ENCODE measurements around the gene AZU1. TPM values are rescaled to one million over a fixed set of nuclear protein-coding genes. Genes with fewer than 3 reads are reported as not detected.

Gene AZU1
- 0.41 TPM in 1 of 2 replicates, not detected in the other for total RNA-seq (ENCODE audit: low replicate concordance)
- long read RNA-seq: 0 reads

- Mint-ChIP-seq H3K9me3 (no peaks in the 10 kb centered on the region), H3K36me3 (no peaks in the 10 kb centered on the region), H3K27me3 (no peaks in the 10 kb centered on the region), H3K27ac (no peak within 1 kb of the TSS), H3K4me3 (no peak within 1 kb of the TSS), H3K4me1 (ENCODE audit: unreplicated experiment) (no peaks in the 10 kb centered on the region)
- no peak for DNase-seq (ENCODE audit: extremely low spot score, unreplicated experiment)
- TF ChIP-seq, protein P1, sequence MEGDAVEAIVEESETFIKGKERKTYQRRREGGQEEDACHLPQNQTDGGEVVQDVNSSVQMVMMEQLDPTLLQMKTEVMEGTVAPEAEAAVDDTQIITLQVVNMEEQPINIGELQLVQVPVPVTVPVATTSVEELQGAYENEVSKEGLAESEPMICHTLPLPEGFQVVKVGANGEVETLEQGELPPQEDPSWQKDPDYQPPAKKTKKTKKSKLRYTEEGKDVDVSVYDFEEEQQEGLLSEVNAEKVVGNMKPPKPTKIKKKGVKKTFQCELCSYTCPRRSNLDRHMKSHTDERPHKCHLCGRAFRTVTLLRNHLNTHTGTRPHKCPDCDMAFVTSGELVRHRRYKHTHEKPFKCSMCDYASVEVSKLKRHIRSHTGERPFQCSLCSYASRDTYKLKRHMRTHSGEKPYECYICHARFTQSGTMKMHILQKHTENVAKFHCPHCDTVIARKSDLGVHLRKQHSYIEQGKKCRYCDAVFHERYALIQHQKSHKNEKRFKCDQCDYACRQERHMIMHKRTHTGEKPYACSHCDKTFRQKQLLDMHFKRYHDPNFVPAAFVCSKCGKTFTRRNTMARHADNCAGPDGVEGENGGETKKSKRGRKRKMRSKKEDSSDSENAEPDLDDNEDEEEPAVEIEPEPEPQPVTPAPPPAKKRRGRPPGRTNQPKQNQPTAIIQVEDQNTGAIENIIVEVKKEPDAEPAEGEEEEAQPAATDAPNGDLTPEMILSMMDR (conservative IDR thresholded peaks at IDR 0.05): no peak
Observed at GRCh38 chr19:827710-828321, at the start of gene AZU1. TSS of gene AZU1 (plus strand) at chr19:827837. CDS start at chr19:827847, 10 bp downstream.

- DNase-seq (ENCODE audit: extremely low spot score, unreplicated experiment): peak; percentile 68
- Mint-ChIP-seq H3K36me3 (no peaks in the 10 kb centered on the region), H3K27ac (peak overlapping the region; percentile 78), H3K4me3 (peak overlapping the region; percentile 64), H3K4me1 (ENCODE audit: unreplicated experiment) (peaks cover 16% of the 10 kb centered on the region), H3K9me3 (no peaks in the 10 kb centered on the region), H3K27me3 (no peaks in the 10 kb centered on the region)
- TF ChIP-seq, protein P1 (conservative IDR thresholded peaks at IDR 0.05): no peak
Observed at GRCh38 chr19:778910-779653, 48.6 kb upstream of the AZU1 start.

GRCh38 chr19:780935-781334, 46.7 kb upstream of the AZU1 start:
- peaks cover 16% of the 10 kb centered on the region for H3K4me1 Mint-ChIP-seq (ENCODE audit: unreplicated experiment)
- no peak overlapping the region for H3K27ac Mint-ChIP-seq
- TF ChIP-seq, protein P1 (conservative IDR thresholded peaks at IDR 0.05): no peak
- H3K36me3 Mint-ChIP-seq: no peaks in the 10 kb centered on the region
- no peaks in the 10 kb centered on the region for H3K9me3 Mint-ChIP-seq
- H3K4me3 Mint-ChIP-seq: no peak overlapping the region
- no peaks in the 10 kb centered on the region for H3K27me3 Mint-ChIP-seq
- no peak for DNase-seq (ENCODE audit: extremely low spot score, unreplicated experiment)

- DNase-seq (ENCODE audit: extremely low spot score, unreplicated experiment): no peak
- peak overlapping the region; percentile 26 for H3K27ac Mint-ChIP-seq
- H3K4me3 Mint-ChIP-seq: no peak overlapping the region
- no peaks in the 10 kb centered on the region for H3K27me3 Mint-ChIP-seq
- H3K9me3 Mint-ChIP-seq: no peaks in the 10 kb centered on the region
- peaks cover 16% of the 10 kb centered on the region for H3K4me1 Mint-ChIP-seq (ENCODE audit: unreplicated experiment)
- TF ChIP-seq, protein P1 (conservative IDR thresholded peaks at IDR 0.05): no peak
- no peaks in the 10 kb centered on the region for H3K36me3 Mint-ChIP-seq
Observed at GRCh38 chr19:781800-782184, 45.8 kb upstream of the AZU1 start.

GRCh38 chr19:782185-782877, 45.3 kb upstream of the AZU1 start:
- TF ChIP-seq, protein P1 (conservative IDR thresholded peaks at IDR 0.05): no peak
- Mint-ChIP-seq H3K9me3 (no peaks in the 10 kb centered on the region), H3K27me3 (no peaks in the 10 kb centered on the region), H3K4me3 (peak overlapping the region; percentile 64), H3K27ac (peak overlapping the region; percentile 74), H3K4me1 (ENCODE audit: unreplicated experiment) (peaks cover 16% of the 10 kb centered on the region), H3K36me3 (no peaks in the 10 kb centered on the region)
- peak; percentile 71 for DNase-seq (ENCODE audit: extremely low spot score, unreplicated experiment)
